ENCODE data around the gene UGT1A3.
A peak's percentile ranks its signal among the peaks of the same experiment; 100 is the strongest.

Gene UGT1A3

DNA sequence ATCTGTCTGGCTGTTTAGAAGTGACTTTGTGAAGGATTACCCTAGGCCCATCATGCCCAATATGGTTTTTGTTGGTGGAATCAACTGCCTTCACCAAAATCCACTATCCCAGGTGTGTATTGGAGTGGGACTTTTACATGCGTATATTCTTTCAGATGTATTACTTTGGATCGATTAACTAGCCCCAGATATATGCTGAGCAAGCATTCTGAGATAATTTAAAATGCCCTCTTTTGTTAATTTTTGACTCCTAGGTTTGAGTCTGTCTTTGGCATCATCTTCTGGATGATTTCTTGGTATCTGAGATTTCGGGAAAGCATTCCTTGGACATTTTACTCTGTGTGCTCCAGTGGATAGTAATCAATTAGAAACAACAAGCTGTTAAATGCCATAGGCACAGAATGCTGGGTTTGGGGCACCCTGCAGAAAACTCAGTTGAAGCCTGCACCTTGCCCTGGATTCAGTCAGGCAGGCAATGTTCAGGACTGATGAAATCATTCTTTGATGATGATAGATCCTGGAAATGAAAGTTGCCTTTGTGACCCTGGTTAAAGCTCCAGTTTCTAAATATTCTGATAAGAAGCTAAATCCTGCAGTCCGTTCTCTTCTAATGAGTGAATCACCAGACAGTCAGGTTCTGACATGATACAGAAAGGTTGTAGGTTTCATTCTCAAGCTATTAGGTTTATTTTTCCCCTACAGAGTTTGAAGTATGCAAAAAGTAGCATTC is 32.4 kb downstream of the UGT1A3 start:
- no peak for DNase-seq

DNA sequence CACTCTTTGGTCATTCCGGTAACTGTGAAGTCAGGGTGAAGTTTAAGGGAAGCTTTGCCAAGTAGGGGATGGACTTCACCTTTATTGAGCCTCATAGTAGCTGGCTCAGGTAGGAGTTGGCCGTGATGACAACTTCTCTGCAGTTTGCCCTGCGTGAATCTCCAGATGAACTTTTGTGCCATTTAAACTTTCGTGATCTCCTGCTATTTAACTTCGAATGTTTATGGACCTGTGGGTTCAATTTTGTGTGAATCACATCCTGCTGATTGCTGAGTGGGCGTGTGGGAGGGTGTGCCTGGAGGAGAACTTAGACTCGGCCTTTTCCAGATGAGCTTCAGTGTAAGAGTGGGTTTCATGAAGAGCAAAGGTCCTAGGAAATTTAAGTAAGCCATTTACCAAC is 35.4 kb downstream of the UGT1A3 start:
- no peak for DNase-seq

DNA sequence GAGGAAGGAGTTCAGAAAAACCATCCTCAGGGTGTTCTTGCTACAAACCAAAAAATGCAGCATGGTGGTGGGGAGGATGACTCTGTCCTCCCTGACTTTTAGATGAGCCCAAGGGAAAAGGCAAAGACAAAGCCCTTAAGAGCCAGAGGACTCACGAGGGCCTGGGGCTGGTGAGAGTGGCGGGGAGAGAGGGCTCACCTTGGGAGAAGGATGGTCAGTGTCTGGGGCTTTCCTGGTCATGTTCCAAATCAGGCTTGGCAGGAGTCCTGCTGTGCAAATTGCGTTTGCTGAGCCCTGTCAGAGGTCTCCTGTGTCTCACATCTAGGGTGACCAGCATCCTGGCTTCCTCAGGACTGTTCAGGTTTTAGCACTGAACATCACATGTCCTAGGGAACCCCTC is 35.9 kb downstream of the UGT1A3 start:
- DNase-seq = no peak

GRCh38 chr2:233766416-233766815 is 37.6 kb downstream of the UGT1A3 start:
- DNase-seq = no peak

GRCh38 chr2:233768076-233768475 is 39.2 kb downstream of the UGT1A3 start:
- no peak for DNase-seq

DNA sequence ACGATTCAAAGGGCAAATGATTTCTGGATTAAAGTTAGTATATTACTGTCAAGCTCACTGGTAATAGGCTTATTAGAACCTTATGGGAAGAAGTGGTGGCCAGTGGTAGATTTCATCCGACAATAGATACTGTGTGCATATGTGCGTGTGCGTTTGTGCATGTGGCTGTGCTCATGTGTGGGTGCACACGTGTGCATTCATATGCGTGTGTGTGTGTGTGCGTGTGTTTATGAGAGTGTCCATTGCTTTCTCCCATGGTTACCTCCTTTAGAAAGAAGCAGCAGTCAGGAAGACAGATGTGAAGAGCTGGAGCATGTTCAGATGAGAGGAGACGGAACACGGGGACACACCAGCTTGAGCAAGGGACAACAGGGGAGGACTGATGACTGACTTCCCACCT is 40.4 kb downstream of the UGT1A3 start:
- DNase-seq = no peak

DNA sequence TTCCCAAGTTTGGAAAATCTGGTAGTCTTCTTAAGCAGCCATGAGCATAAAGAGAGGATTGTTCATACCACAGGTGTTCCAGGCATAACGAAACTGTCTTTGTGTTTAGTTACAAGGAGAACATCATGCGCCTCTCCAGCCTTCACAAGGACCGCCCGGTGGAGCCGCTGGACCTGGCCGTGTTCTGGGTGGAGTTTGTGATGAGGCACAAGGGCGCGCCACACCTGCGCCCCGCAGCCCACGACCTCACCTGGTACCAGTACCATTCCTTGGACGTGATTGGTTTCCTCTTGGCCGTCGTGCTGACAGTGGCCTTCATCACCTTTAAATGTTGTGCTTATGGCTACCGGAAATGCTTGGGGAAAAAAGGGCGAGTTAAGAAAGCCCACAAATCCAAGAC is 43.3 kb downstream of the UGT1A3 start:
- DNase-seq = no peak

DNA sequence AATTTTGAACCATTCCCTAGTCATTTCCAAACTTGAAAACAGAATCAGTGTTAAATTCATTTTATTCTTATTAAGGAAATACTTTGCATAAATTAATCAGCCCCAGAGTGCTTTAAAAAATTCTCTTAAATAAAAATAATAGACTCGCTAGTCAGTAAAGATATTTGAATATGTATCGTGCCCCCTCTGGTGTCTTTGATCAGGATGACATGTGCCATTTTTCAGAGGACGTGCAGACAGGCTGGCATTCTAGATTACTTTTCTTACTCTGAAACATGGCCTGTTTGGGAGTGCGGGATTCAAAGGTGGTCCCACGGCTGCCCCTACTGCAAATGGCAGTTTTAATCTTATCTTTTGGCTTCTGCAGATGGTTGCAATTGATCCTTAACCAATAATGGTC is 43.7 kb downstream of the UGT1A3 start:
- DNase-seq = no peak

GRCh38 chr2:233773854-233774253 is 45.0 kb downstream of the UGT1A3 start:
- DNase-seq = no peak

GRCh38 chr2:233775414-233775813 is 46.6 kb downstream of the UGT1A3 start:
- DNase-seq = no peak

DNA sequence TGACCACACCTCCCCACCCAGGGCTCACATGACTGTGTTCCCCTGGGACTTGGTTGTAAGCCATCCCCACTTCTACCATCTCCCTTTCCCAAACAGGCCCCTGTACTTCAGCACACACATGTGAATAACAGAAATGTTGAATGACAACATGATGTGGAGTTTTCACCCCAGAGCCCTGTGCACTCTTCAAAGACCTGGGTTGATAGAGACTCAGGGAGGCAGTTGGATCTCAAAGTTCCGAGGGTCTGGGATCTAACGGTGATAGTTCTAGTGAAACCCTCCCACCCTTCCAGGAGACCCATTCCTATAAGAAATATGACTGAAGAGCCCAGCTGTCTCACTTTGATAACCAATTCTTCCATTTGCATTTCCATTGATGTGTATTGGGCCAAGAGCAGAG is 49.2 kb downstream of the UGT1A3 start, which contains the start of gene MROH2A:
MROH2A (plus strand) TSS at position 301 of the 400 bp plus-strand sequence. CDS start 1,029 bp downstream, outside the sequence.
- DNase-seq = no peak

DNA sequence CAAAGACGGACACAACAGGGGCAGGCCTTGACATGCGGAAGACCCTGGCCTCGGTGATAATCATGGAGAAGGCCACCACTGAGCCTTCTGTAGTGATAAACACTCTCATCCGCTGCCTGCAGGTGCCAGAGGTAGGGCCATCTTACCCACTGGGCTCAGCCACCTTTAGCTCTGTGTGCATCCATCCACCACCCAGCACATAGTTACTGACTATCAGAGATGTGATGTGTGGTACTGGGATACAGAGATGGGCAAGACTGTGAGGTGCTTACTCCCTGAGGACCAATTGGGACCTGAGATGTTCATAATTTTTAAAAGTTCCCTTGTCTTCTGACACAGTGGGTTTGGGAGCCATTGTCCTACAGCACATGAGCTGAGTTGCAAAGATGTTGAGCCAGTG is 50.9 kb downstream of the UGT1A3 start:
- DNase-seq = no peak

DNA sequence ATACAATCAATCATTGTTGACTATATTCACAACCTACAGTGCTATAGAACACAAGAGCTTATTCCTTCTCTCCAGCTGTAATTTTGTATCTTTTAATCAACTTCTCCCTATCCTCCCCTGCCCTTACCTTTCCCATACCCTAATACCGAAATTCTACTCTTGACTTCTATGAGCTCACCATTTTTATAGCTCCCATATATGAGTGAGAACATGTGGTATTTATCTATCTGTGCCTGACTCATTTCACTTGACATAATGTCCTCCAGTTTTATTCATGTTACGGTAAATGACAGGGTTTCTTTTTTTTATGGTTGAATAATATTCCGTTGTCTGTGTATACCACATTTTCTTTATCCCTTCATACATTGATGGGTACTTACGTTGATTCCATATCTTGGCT is 51.9 kb downstream of the UGT1A3 start:
- DNase-seq = no peak

- peak in 1 of 2 donors; percentile 16 for DNase-seq
Measured at GRCh38 chr2:233789554-233789953, 60.7 kb downstream of the UGT1A3 start.

- peak in 1 of 2 donors; percentile 9 for DNase-seq
Measured at GRCh38 chr2:233791151-233791882, 62.5 kb downstream of the UGT1A3 start.

DNA sequence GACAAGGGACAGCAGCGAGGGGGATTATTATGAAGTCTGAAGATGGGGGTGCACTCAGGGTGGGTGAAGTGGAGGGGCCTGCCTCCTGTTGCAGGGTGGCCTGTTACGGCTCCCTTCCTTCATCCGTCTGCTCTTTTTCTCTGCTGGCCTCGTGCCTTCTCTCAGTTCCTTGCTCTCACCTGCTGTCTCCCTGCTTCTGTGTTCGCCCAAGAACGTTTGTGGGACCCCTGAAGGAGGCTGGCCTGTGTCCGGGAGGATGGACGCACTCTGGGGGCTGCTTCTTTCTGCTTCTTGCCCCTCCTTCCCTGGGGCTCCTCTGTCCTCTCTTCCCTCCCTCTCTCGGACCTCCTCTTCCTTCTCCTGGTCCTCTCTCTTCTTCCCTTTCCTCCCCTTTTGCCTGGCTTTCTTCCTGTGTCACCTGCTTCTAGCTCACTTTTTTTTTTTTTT is 63.1 kb downstream of the UGT1A3 start:
- peak in 1 of 2 donors; percentile 6 for DNase-seq

GRCh38 chr2:233792720-233793119 is 63.9 kb downstream of the UGT1A3 start:
- DNase-seq = no peak

GRCh38 chr2:233793465-233794127 is 64.8 kb downstream of the UGT1A3 start:
- DNase-seq = peak in 1 of 2 donors; percentile 10

- DNase-seq = peak in 1 of 2 donors; percentile 13
Measured at GRCh38 chr2:233794128-233794658, 65.4 kb downstream of the UGT1A3 start.

DNA sequence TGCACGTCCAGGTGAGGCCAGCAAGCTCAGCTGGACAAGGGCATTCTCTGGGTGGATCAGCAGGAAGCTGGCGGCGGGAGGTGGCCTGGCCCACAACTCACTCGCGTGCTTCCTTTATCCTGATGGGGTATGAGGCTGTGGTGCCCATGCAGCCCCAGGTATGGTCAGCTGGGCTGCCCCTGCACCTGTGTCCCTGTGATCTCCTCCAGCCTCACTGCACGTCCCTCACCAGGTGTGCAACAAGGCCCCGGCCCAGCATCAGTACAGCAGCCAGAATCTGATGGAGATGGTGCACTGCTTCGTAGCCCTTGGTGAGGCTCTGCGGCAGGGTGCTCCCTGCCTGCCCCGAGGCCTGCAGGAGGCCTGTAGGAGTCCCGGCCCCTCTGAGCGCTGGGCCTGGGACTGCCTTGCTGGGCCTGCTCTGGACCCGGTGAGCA is 66.9 kb downstream of the UGT1A3 start:
- DNase-seq = peak in 1 of 2 donors; percentile 12

GRCh38 chr2:233796254-233796653 is 67.4 kb downstream of the UGT1A3 start:
- DNase-seq = no peak

DNA sequence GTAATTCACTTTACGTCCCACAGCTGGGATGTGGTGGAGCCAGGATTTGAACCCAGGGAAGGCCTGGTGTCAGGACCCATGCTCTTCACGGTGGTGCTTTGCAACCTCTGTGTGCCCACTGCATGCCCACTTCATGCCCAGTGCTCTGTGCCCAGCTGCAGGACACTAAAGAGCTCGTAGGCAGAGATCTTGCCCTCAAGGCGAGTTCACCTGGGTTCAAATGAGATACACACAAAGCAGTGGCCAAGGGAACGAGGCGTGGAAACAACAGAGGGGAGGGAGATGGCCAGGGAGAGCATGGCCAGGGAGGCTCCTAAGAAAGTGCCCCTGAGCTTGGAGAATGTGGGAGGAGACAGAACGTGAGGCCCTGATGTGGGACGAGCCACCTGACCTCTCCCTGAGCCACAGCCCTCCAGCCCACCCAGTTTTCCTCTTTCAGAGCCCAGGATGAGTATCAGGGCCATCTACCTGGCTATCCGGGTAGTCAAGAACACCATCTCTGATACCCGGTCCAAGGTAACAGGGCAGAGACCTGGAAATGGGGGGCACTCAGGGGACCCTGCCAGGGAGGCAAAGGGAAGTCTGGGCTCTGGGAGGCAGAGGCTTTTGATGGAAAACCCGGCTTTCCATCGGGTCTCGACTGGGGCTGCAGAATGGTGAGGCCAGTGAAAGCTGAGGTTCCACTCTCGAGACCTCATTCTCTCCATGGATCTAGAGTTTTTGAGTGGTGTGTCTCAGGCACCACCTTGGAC is 69.7 kb downstream of the UGT1A3 start:
- DNase-seq = peak in 1 of 2 donors; percentile 12

All from stimulated activated CD4-positive, alpha-beta T cell treated with anti-CD3 and anti-CD28 coated beads, Interleukin-2, amount 100 ng/mL, for 24 hours (primary cell).